ENCODE results near the gene PPP2R2B. TPM values are rescaled to one million over a fixed set of nuclear protein-coding genes. Genes with fewer than 3 reads are reported as not detected.

Gene PPP2R2B
- total RNA-seq, 1 experiment from 2014 or later, result 0.04 TPM

DNA sequence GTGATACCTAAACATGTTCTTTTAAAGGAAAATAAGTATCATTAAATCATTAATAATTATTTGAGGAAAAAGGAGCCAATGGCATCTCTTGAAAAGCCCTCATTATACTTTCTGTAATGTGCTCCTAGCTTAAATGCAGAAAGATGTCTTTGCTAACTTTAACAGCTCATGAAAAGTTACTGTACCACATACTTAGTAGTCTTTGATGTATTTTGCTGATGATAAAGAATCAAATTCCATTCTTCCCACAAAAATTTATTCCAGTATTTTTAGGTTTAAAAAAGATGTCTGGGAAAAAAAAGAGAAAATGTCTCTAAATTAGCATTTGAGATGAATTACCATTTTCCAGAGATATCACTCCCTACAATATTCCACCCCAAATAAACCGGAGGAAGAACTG is 112.5 kb downstream of the PPP2R2B start:
- Histone ChIP-seq H3K9me3 (replicated peaks) (no peaks in the 10 kb centered on the region), H3K4me1 (no peaks in the 10 kb centered on the region), H3K27ac (no peak overlapping the region), H3K4me3 (no peak overlapping the region), H3K27me3 (no peaks in the 10 kb centered on the region), H3K36me3 (no peaks in the 10 kb centered on the region)
- no peak for DNase-seq

DNA sequence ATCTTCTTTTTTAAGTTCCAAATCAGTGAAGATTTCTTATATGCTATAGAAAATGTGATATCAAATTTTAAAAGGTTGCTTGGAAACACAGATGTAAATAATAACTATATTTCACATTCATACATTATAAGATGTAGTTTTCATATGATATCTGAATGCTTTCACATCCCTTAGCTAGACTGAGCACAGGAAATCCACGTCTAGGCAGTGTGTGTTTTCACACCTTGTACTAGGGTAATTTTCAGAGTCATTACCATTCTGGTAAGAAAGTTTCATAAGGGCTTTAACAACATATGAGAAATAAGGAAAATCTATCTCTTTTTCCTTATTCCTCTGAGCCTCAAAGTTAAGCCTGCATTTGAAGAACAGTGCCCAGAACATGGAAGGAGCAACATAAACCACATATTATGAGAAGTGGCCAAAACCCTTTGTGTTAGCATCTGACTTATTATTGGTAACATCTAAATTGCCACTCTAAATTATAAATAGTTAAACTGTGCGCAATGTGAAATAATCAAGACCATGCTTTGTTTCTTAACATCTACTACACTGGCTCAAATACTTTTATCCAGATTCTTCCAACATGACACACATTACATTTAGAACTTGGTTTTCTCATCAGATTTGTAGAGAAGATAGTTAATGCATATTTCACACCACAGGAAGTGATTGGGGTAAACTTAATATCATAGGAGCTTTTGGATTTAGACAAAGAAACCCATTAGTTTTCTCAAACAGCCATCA is 113.3 kb downstream of the PPP2R2B start:
- Histone ChIP-seq H3K36me3 (no peaks in the 10 kb centered on the region), H3K9me3 (replicated peaks) (no peaks in the 10 kb centered on the region), H3K27ac (no peak overlapping the region), H3K4me3 (no peak overlapping the region), H3K4me1 (no peaks in the 10 kb centered on the region), H3K27me3 (no peaks in the 10 kb centered on the region)
- no peak for DNase-seq

DNA sequence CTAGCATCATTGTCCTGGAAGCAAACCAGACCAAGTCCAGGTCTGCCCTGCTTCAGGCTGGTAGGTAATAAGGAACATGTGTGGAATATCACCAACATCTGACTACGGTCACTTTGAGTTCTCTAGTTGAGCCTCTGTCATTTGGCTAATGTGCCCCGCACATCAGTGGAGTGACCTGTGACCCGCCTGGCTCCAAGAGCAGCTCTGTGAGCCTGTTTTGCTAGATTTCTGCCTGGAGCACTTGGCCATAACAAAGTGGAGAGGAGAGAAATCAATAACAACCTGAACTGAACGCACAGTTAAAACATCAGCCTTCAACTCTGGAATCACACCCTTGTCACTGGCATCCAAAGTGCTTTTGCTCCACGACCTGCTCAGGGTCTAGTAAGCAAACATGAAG is 115.7 kb downstream of the PPP2R2B start:
- no peaks in the 10 kb centered on the region for H3K36me3 ChIP-seq
- no peak overlapping the region for H3K27ac ChIP-seq
- H3K4me1 ChIP-seq, result no peaks in the 10 kb centered on the region
- no peaks in the 10 kb centered on the region for H3K27me3 ChIP-seq
- no peak for DNase-seq
- no peak overlapping the region for H3K4me3 ChIP-seq
- H3K9me3 ChIP-seq (replicated peaks), result no peaks in the 10 kb centered on the region

- Histone ChIP-seq H3K9me3 (replicated peaks) (no peaks in the 10 kb centered on the region), H3K27ac (no peak overlapping the region), H3K4me1 (no peaks in the 10 kb centered on the region), H3K27me3 (no peaks in the 10 kb centered on the region), H3K36me3 (no peaks in the 10 kb centered on the region), H3K4me3 (no peak overlapping the region)
- no peak for DNase-seq
Observed at GRCh38 chr5:146761811-146762210, 116.7 kb downstream of the PPP2R2B start.

- Histone ChIP-seq H3K9me3 (replicated peaks) (no peaks in the 10 kb centered on the region), H3K36me3 (no peaks in the 10 kb centered on the region), H3K27me3 (no peaks in the 10 kb centered on the region), H3K27ac (no peak overlapping the region), H3K4me1 (no peaks in the 10 kb centered on the region), H3K4me3 (no peak overlapping the region)
- no peak for DNase-seq
Observed at GRCh38 chr5:146758938-146759337, 119.6 kb downstream of the PPP2R2B start.

GRCh38 chr5:146758076-146758475 is 120.5 kb downstream of the PPP2R2B start:
- H3K9me3 ChIP-seq (replicated peaks), result no peaks in the 10 kb centered on the region
- H3K27ac ChIP-seq, result no peak overlapping the region
- H3K27me3 ChIP-seq, result no peaks in the 10 kb centered on the region; the same call in 1 of the 2 replicates
- H3K4me3 ChIP-seq, result no peak overlapping the region
- no peaks in the 10 kb centered on the region for H3K4me1 ChIP-seq
- no peak for DNase-seq
- no peaks in the 10 kb centered on the region for H3K36me3 ChIP-seq

GRCh38 chr5:146756546-146756945 is 122.0 kb downstream of the PPP2R2B start:
- H3K27me3 ChIP-seq, result no peaks in the 10 kb centered on the region; the same call in 1 of the 2 replicates

GRCh38 chr5:146755793-146756192 is 122.8 kb downstream of the PPP2R2B start:
- Histone ChIP-seq H3K4me1 (peaks cover 4% of the 10 kb centered on the region; the same call in 1 of the 2 replicates), H3K27me3 (no peaks in the 10 kb centered on the region; the same call in 1 of the 2 replicates), H3K27ac (no peak overlapping the region), H3K9me3 (replicated peaks) (no peaks in the 10 kb centered on the region), H3K4me3 (no peak overlapping the region), H3K36me3 (no peaks in the 10 kb centered on the region)
- DNase-seq, result no peak

More at GRCh38 chr5:146756546-146756945, 122.0 kb downstream of the PPP2R2B start:
- Histone ChIP-seq H3K4me3 (no peak overlapping the region), H3K36me3 (no peaks in the 10 kb centered on the region), H3K4me1 (no peaks in the 10 kb centered on the region), H3K9me3 (replicated peaks) (no peaks in the 10 kb centered on the region), H3K27ac (no peak overlapping the region)
- DNase-seq, result no peak

DNA sequence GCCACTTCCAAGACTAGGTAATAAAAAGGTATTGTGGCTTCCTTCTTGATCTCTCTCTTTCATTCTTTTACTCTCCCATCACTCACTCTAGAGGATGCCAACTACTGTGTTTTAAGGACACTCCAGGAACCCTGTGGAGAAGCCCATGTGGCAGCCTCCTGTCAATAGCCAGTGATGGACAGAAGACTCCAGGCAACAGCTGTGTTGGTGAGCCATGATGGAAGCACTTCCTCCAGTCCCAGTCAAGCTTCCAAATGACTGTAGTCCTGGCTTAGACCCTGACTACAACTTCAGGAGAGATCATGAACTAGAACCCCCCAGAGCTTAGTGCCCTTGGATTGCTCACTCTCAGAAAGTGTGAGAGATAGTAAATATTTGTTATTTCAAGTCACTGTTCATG is 123.9 kb downstream of the PPP2R2B start:
- Histone ChIP-seq H3K9me3 (replicated peaks) (no peaks in the 10 kb centered on the region), H3K27ac (no peak overlapping the region), H3K4me3 (no peak overlapping the region), H3K36me3 (no peaks in the 10 kb centered on the region), H3K4me1 (peaks cover 4% of the 10 kb centered on the region; the same call in 1 of the 2 replicates), H3K27me3 (no peaks in the 10 kb centered on the region; the same call in 1 of the 2 replicates)
- DNase-seq, result peak; percentile 2 to 4

GRCh38 chr5:146753641-146754040 is 124.9 kb downstream of the PPP2R2B start:
- H3K27ac ChIP-seq, result no peak overlapping the region
- H3K9me3 ChIP-seq (replicated peaks), result no peaks in the 10 kb centered on the region
- DNase-seq, result no peak
- no peaks in the 10 kb centered on the region; the same call in 1 of the 2 replicates for H3K27me3 ChIP-seq
- H3K36me3 ChIP-seq, result no peaks in the 10 kb centered on the region
- H3K4me1 ChIP-seq, result peaks cover 4% of the 10 kb centered on the region; the same call in 1 of the 2 replicates
- no peak overlapping the region for H3K4me3 ChIP-seq

GRCh38 chr5:146751781-146752401 is 126.7 kb downstream of the PPP2R2B start:
- H3K27me3 ChIP-seq, result no peaks in the 10 kb centered on the region; the same call in 1 of the 2 replicates
- 0 out of 2 replicates have a peak, but pooled peaks cover 3% of the 10 kb centered on the region for H3K9me3 ChIP-seq (replicated peaks)
- H3K4me3 ChIP-seq, result no peak overlapping the region
- H3K27ac ChIP-seq, result no peak overlapping the region
- peaks cover 4% of the 10 kb centered on the region; the same call in 1 of the 2 replicates for H3K4me1 ChIP-seq
- no peak for DNase-seq
- no peaks in the 10 kb centered on the region for H3K36me3 ChIP-seq

DNA sequence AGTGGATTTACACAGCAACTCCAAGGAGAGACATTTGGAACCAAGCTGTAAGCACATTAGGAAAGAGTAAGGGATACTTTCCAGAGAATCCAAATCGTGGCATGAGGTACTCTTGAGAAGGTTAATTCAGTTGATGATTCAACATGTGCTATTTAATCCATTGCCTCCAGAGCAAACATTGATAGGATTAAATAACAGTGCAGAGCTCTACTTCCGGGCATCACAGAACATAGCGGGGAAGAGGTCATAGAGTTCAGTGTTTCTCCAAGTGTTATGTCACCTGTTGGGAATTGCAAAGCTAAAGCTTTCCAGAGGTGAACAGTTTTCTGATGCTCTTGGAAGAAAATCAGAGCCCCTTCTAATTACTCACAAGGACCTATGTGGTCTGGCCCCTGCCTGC is 127.5 kb downstream of the PPP2R2B start:
- Histone ChIP-seq H3K27ac (no peak overlapping the region), H3K36me3 (no peaks in the 10 kb centered on the region), H3K4me3 (no peak overlapping the region), H3K27me3 (no peaks in the 10 kb centered on the region; the same call in 1 of the 2 replicates), H3K9me3 (replicated peaks) (0 out of 2 replicates have a peak, but pooled peaks cover 3% of the 10 kb centered on the region), H3K4me1 (peaks cover 4% of the 10 kb centered on the region; the same call in 1 of the 2 replicates)
- DNase-seq, result no peak

DNA sequence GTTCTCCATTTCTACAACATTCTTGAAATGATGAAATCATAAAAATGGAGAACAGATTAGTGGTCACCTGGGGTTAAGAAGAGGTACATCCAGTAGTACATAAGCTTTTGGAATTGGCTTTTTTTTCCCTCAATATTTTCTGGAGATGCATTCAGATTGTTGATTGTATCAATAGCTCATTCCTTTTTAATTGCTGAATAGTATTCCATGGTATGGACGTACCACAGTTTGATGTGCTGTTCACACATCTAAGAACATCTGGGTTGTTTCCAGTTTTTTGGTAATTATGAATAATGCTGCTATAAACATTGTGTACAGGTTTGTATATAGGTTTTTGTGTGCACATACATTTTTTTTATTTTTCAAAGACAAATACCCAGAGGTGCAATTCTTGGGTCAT is 130.0 kb downstream of the PPP2R2B start:
- Histone ChIP-seq H3K4me1 (peaks cover 4% of the 10 kb centered on the region; the same call in 1 of the 2 replicates), H3K4me3 (no peak overlapping the region), H3K36me3 (no peaks in the 10 kb centered on the region), H3K27ac (no peak overlapping the region), H3K27me3 (peaks cover 4% of the 10 kb centered on the region; the same call in 1 of the 2 replicates), H3K9me3 (replicated peaks) (0 out of 2 replicates have a peak, but pooled peaks cover 3% of the 10 kb centered on the region)
- DNase-seq, result no peak

- no peaks in the 10 kb centered on the region for H3K36me3 ChIP-seq
- no peak for DNase-seq
Observed at GRCh38 chr5:146745931-146746577, 132.5 kb downstream of the PPP2R2B start.

More at GRCh38 chr5:146745931-146746577, 132.5 kb downstream of the PPP2R2B start:
- peaks cover 3% of the 10 kb centered on the region; the same call in 1 of the 2 replicates for H3K4me1 ChIP-seq
- no peak overlapping the region for H3K4me3 ChIP-seq
- 0 out of 2 replicates have a peak, but pooled peaks cover 3% of the 10 kb centered on the region for H3K9me3 ChIP-seq (replicated peaks)
- no peak overlapping the region for H3K27ac ChIP-seq
- H3K27me3 ChIP-seq, result 0 out of 2 replicates have a peak, but pooled peaks cover 4% of the 10 kb centered on the region
